ENCODE results near the gene CAMTA1.

The CAMTA1 gene

DNA sequence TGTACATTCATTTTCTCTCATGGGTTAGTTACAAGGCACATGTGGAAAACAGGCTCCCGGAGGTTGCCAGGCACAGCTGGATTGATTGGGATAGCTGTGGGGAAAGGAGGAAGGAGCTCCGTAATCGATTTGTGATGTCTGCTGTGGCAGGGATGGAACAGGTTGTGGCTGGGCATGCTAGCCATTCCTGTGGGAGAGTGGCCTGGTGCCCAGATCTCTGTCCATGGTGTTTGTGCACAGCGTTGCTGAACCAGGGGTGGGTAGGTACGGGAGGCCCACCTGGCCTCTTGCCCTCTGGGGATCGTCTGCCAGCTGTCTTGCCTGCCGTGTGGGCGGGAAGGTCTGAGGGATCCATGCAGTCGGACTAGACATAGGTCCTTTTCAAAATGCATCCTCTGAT is 683.0 kb downstream of the CAMTA1 start (continued):
- peak; percentile 63 for TF ChIP-seq ZBTB17 (tag by site-specific recombination; IDR thresholded peaks at IDR 0.05)
- TF ChIP-seq SCRT1 (tag by site-specific recombination; IDR thresholded peaks at IDR 0.05; ENCODE audit: borderline replicate concordance), result no peak
- TF ChIP-seq ZNF335 (tag by site-specific recombination; conservative IDR thresholded peaks at IDR 0.05), result no peak
- TF ChIP-seq ZFP3 (tag by site-specific recombination; IDR thresholded peaks at IDR 0.05; ENCODE audit: low read depth), result no peak
- TF ChIP-seq, protein P1, sequence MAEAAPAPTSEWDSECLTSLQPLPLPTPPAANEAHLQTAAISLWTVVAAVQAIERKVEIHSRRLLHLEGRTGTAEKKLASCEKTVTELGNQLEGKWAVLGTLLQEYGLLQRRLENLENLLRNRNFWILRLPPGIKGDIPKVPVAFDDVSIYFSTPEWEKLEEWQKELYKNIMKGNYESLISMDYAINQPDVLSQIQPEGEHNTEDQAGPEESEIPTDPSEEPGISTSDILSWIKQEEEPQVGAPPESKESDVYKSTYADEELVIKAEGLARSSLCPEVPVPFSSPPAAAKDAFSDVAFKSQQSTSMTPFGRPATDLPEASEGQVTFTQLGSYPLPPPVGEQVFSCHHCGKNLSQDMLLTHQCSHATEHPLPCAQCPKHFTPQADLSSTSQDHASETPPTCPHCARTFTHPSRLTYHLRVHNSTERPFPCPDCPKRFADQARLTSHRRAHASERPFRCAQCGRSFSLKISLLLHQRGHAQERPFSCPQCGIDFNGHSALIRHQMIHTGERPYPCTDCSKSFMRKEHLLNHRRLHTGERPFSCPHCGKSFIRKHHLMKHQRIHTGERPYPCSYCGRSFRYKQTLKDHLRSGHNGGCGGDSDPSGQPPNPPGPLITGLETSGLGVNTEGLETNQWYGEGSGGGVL (tag by site-specific recombination; IDR thresholded peaks at IDR 0.05), result no peak
- TF ChIP-seq ZNF48 (tag by site-specific recombination; IDR thresholded peaks at IDR 0.05), result no peak
- TF ChIP-seq, protein P2, sequence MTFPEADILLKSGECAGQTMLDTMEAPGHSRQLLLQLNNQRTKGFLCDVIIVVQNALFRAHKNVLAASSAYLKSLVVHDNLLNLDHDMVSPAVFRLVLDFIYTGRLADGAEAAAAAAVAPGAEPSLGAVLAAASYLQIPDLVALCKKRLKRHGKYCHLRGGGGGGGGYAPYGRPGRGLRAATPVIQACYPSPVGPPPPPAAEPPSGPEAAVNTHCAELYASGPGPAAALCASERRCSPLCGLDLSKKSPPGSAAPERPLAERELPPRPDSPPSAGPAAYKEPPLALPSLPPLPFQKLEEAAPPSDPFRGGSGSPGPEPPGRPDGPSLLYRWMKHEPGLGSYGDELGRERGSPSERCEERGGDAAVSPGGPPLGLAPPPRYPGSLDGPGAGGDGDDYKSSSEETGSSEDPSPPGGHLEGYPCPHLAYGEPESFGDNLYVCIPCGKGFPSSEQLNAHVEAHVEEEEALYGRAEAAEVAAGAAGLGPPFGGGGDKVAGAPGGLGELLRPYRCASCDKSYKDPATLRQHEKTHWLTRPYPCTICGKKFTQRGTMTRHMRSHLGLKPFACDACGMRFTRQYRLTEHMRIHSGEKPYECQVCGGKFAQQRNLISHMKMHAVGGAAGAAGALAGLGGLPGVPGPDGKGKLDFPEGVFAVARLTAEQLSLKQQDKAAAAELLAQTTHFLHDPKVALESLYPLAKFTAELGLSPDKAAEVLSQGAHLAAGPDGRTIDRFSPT (tag by site-specific recombination; IDR thresholded peaks at IDR 0.05), result no peak
- TF ChIP-seq ZBTB7A (tag by site-specific recombination; IDR thresholded peaks at IDR 0.05; ENCODE audit: low read depth), result no peak
- no peak for TF ChIP-seq ZNF521 (tag by site-specific recombination; IDR thresholded peaks at IDR 0.05)
- TF ChIP-seq ZNF707 (tag by site-specific recombination; IDR thresholded peaks at IDR 0.05), result no peak
- TF ChIP-seq, protein P3, sequence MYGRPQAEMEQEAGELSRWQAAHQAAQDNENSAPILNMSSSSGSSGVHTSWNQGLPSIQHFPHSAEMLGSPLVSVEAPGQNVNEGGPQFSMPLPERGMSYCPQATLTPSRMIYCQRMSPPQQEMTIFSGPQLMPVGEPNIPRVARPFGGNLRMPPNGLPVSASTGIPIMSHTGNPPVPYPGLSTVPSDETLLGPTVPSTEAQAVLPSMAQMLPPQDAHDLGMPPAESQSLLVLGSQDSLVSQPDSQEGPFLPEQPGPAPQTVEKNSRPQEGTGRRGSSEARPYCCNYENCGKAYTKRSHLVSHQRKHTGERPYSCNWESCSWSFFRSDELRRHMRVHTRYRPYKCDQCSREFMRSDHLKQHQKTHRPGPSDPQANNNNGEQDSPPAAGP (tag by site-specific recombination; IDR thresholded peaks at IDR 0.05), result no peak
- TF ChIP-seq ZNF324 (tag by site-specific recombination; IDR thresholded peaks at IDR 0.05), result no peak

DNA sequence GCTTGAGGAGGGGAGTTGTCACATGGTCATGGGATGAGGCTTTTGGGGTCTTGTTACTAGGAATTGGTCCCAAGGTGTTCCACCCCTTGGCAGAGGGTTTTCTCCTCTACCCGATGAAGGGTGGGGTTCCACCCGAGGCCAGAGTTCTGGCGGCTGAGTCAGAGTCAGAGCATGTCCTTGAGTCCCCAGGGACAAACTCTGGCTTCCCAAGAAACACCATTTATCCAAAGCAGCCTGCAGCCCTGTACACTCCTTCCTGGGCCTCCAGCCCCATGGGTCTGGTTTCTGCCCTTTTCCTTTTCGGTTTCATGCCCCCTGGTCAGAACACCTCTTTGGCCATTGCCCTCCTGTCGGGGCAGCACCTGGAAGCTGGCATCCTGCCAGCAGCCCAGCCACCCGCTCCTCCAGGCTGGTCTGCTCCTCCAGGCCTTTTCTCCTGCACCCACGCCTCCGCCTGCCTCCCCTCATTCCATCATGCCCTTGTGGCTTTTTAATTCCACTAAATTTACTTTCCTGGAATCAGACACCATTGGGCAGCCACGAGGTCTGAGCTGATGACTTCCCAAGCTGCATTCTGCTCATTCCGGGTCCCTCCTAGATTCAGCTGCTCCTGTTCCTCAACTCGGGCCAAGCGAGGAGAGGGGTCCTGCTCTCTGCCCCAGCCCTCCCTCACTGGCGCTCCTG is 684.1 kb downstream of the CAMTA1 start:
- TF ChIP-seq ZFHX2 (tag by site-specific recombination; conservative IDR thresholded peaks at IDR 0.05), result peak; percentile 59
- peak; percentile 46 for TF ChIP-seq ZNF394 (tag by site-specific recombination; IDR thresholded peaks at IDR 0.05; ENCODE audit: borderline replicate concordance)
- 0 out of 2 replicates have a peak, but pooled peaks have one; percentile 28 for TF ChIP-seq KLF1 (tag by site-specific recombination; IDR thresholded peaks at IDR 0.05)
- peak; percentile 54; the same call in 1 of the 2 replicates for TF ChIP-seq ZNF600 (tag by site-specific recombination; IDR thresholded peaks at IDR 0.05)
- no peak for TF ChIP-seq MZF1 (tag by site-specific recombination; IDR thresholded peaks at IDR 0.05; ENCODE audit: borderline replicate concordance)
- no peak for TF ChIP-seq ZNF776 (tag by site-specific recombination; IDR thresholded peaks at IDR 0.05; ENCODE audit: borderline replicate concordance)
- no peak for TF ChIP-seq ZNF473 (tag by site-specific recombination; IDR thresholded peaks at IDR 0.05)
- no peak for TF ChIP-seq ZNF488 (tag by site-specific recombination; IDR thresholded peaks at IDR 0.05)
- no peak for TF ChIP-seq ZNF549 (tag by site-specific recombination; IDR thresholded peaks at IDR 0.05)
- TF ChIP-seq ZNF544 (tag by site-specific recombination; IDR thresholded peaks at IDR 0.05), result no peak
- TF ChIP-seq, protein P3 (tag by site-specific recombination; IDR thresholded peaks at IDR 0.05), result peak; percentile 57; the same call in 1 of the 2 replicates
- TF ChIP-seq ZNF707 (tag by site-specific recombination; IDR thresholded peaks at IDR 0.05), result no peak
- TF ChIP-seq EGR2 (tag by site-specific recombination; IDR thresholded peaks at IDR 0.05; ENCODE audit: low read depth), result peak; percentile 57; the same call in 1 of the 2 replicates
- TF ChIP-seq, protein P4, sequence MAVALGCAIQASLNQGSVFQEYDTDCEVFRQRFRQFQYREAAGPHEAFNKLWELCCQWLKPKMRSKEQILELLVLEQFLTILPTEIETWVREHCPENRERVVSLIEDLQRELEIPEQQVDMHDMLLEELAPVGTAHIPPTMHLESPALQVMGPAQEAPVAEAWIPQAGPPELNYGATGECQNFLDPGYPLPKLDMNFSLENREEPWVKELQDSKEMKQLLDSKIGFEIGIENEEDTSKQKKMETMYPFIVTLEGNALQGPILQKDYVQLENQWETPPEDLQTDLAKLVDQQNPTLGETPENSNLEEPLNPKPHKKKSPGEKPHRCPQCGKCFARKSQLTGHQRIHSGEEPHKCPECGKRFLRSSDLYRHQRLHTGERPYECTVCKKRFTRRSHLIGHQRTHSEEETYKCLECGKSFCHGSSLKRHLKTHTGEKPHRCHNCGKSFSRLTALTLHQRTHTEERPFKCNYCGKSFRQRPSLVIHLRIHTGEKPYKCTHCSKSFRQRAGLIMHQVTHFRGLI (tag by site-specific recombination; IDR thresholded peaks at IDR 0.05), result peak; percentile 87
- TF ChIP-seq, protein P2 (tag by site-specific recombination; IDR thresholded peaks at IDR 0.05), result peak; percentile 22; the same call in 1 of the 2 replicates
- POLR2A ChIA-PET, result interaction anchor here (1.4 kb wide), 1 partner anchor 10 kb away, joined by 3 read pairs; no protein-coding TSS in a partner anchor

More for the DNA sequence above, 684.1 kb downstream of the CAMTA1 start:
- H3K4me3 ChIP-seq (ENCODE audit: low read depth, low read length), result no peak overlapping the region
- H3K4me1 ChIP-seq (ENCODE audit: control insufficient read depth, insufficient read depth, low read length), result peaks cover 7% of the 10 kb centered on the region; the same call in 1 of the 2 replicates
- no peak overlapping the region for H3K27ac ChIP-seq (ENCODE audit: extremely low read depth, low read depth, low read length)
- no peaks in the 10 kb centered on the region for H3K9me3 ChIP-seq (ENCODE audit: control insufficient read depth, insufficient read depth, low read depth, low read length)
- H3K36me3 ChIP-seq (ENCODE audit: control insufficient read depth in 2 of 2, insufficient read depth in 1 of 2, low read length in 2 of 2), result no peaks in the 10 kb centered on the region
- CTCF ChIA-PET, result interaction anchor here (0.7 to 1.4 kb wide), 2 partner anchors 16 to 17 kb away, joined by 3 to 4 read pairs; no protein-coding TSS in a partner anchor

Measured in HEK293 (cell line).